GM18870 (cell line): ENCODE results near the gene NGF.
A peak's percentile ranks its signal among the peaks of the same experiment; 100 is the strongest.
"Not testable (repeated sequence)": the region's sequence is repeated elsewhere in the genome, so short reads cannot be mapped to it uniquely, and the experiment has no call there.

Experiments
- ATAC-seq: cut with Tn5 transposase; IDR thresholded peaks from one replicate; pipeline ENCODE4 v1.9.1; 2021; ENCODE audit warnings: moderate library complexity; ENCODE audit not compliant: unreplicated experiment

The NGF gene

DNA sequence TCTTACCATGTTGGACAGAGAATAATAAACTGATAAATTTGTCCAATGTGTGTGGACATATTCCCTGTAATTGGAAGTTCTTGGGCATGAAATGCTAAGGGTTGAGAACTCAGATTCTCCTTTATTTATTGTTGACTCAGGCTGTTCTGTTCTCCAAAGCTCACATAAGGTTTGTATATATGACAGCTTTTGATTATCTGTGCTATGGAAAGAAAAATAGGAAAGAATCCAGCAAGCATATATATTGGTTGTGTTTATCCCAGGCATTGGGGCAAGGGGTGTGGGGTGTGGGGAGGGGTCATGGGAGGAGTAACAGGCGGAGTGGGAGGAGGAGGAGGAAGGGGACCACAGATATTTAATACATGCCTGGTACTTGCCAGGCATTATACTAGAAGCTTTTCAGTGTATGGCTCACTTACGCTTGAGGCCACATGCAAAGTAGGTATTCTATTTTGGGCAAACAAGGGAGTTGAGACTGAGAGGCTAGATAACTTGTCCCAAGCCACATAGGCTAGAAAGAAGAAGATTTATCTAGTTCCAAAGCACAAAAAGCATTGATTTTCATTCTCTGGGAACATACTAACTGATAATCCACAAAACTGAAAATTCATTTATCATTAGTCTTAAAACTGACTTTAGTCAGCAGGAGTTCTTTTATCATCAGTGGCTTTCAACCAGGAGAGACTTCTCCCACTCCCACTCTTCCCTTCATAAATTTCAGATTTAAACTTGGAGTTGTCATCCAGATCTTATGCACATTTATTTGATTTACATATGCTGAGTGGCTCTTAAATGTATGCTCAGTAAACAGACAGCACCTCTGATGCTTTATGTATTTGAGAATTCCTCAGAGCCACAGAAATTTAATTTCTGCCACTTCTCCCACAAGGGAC, 27.2 kb downstream of the NGF start:
- ATAC-seq: no peak

- not testable (repeated sequence) for ATAC-seq
These were observed 28.5 kb downstream of the NGF start for GRCh38 chr1:115309504-115309903.

DNA sequence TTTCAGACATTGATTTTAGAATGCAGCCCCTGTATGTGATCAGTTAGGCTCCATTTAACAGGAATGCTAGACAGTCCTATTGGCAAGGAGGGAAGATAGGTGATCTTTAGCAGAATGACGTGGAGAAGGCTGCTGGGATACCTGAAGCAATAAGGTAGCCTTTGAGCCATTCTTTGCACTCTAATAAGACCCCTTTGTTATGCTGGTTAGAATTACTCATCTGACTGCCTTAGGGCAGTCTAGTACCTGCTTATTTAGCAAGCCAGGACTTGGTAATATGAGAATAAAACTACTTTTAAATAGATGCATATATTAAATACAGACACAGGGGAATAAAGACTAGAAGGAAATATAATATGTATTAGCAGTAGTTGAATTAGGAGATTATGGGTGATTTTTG, 29.1 kb downstream of the NGF start:
- ATAC-seq: no peak

GRCh38 chr1:115307661-115308060, 30.4 kb downstream of the NGF start:
- no peak for ATAC-seq

- no peak for ATAC-seq
These were observed 31.9 kb downstream of the NGF start for GRCh38 chr1:115306146-115306545.

GRCh38 chr1:115303364-115303763, 34.7 kb downstream of the NGF start:
- ATAC-seq: no peak

DNA sequence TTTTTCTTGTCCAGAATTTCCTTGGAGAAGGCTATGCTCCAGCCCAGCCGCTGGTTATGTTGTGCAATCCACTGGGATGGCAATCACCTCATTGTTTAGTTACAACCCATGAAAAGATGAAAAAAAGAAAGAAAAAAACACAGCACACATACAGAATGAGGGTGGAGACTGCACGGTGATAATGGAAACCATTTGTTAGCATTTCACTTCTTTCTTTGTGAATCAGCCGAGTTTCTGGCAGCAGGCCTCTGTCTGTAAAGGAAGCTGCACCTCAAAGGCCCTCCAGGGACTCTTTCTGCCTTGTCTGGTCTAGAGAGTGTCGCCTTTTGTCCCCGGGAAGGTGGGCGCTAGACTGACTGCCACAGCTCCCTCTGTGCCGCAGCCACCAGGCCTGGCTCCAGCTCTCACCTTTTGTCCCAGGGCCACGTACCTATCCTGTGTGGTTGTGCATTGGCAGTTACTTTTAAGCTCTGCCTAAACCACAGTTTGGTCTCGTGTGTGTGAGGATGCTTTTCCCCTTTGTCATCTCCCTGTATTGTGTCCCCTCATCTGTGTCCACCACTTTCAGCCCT, 35.6 kb downstream of the NGF start:
- ATAC-seq: no peak

DNA sequence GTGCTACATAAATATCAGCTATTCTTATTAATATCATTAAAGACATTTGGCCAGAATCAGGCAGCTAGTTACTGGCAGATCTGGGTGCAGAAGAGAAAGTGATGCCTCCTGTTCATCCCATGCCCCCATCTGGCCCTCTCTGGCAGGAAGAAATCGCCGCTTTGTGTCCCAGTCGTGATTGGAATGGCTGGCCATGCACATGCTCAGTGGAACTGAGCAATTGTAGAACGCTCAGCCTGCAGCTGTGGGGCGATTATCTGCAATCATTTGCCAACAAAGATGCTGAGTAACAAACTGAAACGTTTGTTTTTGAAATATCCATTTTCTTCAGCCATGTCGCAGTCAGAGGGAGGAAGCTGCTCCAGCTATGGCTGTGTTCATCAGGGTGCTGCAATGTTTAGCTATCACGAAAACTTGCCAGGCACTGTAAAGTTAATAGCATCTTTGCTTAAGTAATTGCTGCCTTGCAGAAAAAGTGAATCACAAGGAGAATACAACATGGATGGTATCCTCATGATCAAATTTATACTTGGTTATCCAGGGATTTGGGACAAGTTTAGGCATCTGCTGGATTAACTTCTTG, 36.5 kb downstream of the NGF start:
- ATAC-seq: no peak

DNA sequence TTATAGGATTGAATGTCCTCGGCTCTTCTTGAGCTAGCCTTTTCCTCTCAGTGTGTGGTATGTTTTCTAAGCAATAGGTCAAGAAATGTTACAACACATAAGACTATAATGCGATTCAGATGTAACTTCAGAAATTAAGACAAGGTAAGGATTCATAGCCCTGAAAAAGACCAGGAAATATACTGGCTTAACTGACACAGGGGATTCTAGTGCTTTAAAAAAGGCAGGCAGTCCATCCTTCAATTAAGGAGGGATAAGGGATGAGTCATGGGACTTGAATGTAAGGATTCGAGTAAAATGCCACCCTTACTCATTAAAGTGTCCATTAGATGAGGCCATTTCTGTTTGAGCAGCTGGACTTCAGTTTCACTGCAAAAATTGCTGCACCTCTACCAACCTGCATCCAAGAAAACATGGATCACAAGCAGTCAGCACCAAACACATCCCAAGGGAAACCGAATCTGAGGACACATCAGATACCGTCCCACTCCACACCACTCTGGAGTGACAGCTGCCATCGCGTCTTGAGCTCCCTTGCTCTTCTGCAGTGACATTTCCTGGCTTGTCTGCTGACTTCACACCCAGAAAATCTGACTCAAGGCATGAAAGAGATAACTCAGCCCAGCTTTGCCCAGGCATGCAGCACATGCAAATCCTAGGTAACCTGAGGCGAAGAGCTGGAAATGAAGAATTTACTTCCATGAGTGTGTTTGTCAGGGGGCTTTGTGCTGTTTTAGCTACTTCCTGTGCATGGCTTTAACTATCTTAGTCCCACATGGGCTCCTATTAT, 37.8 kb downstream of the NGF start:
- ATAC-seq: no peak

GRCh38 chr1:115299266-115299665, 38.8 kb downstream of the NGF start:
- ATAC-seq: no peak

DNA sequence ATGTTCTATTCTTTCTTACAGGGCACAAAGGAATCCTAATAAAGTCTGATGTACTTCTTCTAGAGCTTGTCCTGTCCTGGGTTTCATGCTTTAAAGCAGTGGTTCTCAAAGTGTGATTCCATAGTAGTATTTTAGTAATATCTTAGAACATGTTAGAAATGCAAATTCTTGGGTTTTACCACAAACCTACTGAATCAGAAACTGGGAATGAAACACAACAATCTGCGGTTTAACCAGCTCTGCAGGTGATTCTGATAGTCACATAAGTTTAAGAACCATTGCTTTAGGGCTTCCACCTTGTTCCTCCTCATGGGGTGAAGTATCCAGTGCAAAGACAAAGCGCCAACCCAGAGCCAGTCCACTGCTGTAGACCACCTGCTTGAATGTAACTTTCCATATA, 41.1 kb downstream of the NGF start:
- peak; percentile 97 for ATAC-seq

DNA sequence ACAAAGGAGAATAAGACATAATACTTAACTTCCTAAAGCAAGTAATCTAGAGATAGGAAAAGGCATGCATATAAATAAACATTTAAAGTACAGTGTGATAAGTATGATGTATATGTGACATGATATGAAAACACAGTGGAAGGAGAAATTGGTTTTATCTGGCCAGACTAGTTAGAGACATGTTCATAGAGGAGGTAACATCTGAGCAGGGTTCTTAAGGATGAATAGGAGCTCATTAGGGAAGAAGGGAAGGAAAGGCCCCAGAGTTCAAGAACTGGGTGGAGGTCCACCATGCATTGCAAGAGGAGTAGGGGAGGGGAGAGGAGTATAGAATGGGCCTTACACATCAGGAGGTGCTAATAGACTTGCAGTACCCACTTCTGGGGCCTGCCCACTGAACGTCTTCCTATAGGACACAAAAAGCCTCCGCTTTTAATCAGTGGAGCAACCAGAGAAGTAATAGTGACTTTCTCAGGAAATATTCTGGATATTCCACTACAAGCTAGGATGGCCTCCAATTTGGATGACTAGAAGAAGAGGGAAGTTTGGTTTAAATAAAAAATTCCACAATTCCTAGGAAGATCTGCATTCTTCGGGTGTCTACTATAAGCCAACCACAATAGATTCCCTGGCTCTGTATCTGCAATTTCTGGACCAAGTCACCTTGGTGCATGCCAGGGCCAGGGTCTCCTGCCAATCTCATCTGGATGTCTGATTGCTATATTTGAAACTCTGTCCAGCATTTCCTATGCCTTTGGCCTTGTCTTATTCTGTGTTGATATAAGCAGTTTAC, 41.9 kb downstream of the NGF start:
- ATAC-seq: no peak

DNA sequence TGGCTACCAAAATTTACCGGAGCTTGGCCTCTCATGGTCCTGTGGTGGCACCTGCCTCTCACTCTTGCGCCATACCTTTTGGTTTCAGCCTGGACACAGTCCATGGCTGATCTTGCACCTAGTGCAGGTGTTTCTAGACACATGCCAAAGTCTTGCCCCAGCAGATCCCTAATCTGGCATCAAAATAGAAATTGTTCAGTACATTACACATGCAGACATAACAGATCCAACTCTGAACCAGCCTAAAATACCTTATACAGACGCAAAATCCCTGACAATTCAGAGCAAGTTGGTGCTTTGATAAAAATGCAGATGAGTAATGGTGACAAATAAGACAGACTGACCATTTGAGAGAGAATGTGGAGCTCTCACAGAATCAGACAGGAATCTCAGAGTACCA, 44.1 kb downstream of the NGF start:
- ATAC-seq: no peak

DNA sequence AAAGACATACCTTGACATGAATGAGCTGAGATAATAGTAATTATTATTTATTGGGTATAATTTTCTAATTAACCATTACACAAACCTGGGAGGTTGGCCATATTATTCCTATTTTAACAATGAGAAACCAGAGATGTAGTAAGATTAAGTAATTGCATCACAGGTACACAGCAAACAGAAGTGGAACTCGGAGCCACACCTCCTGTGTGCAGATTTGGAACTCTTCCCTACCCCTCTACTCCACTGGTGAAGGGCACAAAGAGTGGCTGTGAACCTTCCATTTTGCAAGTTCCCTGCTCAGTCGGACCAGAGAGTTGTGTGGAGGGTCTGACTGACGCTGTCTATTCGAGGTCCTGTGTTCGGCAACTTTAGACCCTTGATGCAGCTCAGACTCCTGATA, 45.0 kb downstream of the NGF start:
- no peak for ATAC-seq

DNA sequence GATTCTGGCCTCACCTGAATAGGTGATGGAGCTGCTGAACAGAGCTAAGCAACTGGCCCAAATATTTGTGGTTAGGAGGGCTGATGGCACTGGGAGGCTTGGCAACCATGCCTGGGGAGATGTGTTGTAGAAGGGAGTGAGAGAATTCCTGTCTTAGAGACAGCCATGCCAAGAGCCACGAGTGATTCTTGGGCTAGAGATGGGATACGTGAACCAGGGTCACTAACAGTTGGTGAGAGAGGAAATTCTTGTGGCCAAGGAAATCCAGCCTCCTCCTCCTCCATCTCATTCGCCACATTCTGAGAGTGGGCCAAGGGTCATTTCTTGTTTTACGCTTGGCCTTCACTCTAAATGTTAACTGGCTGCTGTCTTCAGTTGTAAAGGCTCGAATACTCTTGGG, 46.3 kb downstream of the NGF start:
- no peak for ATAC-seq

GRCh38 chr1:115289940-115290339, 48.1 kb downstream of the NGF start:
- no peak for ATAC-seq

- ATAC-seq: no peak
These were observed 49.4 kb downstream of the NGF start for GRCh38 chr1:115288591-115289198.

- ATAC-seq: no peak
These were observed 51.4 kb downstream of the NGF start for GRCh38 chr1:115286431-115287205.

DNA sequence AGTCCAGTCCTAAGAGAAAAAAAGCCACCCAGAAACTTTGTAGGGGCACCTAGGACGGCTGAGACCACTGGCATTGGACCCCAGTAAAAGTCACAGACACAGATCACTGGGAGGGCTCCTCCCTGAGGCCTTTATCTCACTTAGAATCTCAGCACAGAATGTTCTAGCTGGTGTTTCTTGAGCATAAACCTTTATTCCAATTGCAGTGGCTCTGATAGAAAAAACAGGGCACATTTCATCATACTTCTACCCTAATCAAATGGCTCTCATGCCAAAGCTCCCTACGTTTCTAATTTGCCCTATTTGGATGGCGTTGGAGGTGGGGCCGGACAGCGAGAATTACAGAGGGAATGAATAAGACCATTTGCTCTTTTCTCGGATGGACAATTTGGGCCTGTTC, 53.8 kb downstream of the NGF start:
- no peak for ATAC-seq
